ENCODE measurements around the gene NDUFB10.

The NDUFB10 gene

GRCh38 chr16:2003827-2004641 lies 44.7 kb downstream of the NDUFB10 start:
- peaks cover 22% of the 10 kb centered on the region for H3K36me3 Mint-ChIP-seq (ENCODE audit: insufficient read depth)
- peak; percentile 82 to 86 (median 84) for DNase-seq
- H3K4me3 Mint-ChIP-seq = no peak overlapping the region
- no peaks in the 10 kb centered on the region for H3K27me3 Mint-ChIP-seq
- H3K27ac Mint-ChIP-seq = no peak overlapping the region
- H3K4me1 Mint-ChIP-seq (ENCODE audit: low read depth in 2 of 2) = peaks cover 40 to 43% of the 10 kb centered on the region in 2 donors
- ATAC-seq (replicated peaks) = peak; percentile 90
- H3K9me3 Mint-ChIP-seq = no peaks in the 10 kb centered on the region

- ATAC-seq (replicated peaks) = no peak
These were observed 45.6 kb downstream of the NDUFB10 start for GRCh38 chr16:2004795-2005517.

GRCh38 chr16:2005646-2006045 lies 46.3 kb downstream of the NDUFB10 start:
- H3K36me3 Mint-ChIP-seq (ENCODE audit: insufficient read depth) = peaks cover 18% of the 10 kb centered on the region
- ATAC-seq (replicated peaks) = no peak
- H3K4me1 Mint-ChIP-seq (ENCODE audit: low read depth in 2 of 2) = peaks cover 46 to 48% of the 10 kb centered on the region in 2 donors
- H3K9me3 Mint-ChIP-seq = no peaks in the 10 kb centered on the region
- peak overlapping the region; percentile 35 to 81 for H3K27ac Mint-ChIP-seq
- DNase-seq = no peak
- H3K27me3 Mint-ChIP-seq = no peaks in the 10 kb centered on the region
- H3K4me3 Mint-ChIP-seq = peak overlapping the region in 1 of 2 donors; percentile 48

More at GRCh38 chr16:2004795-2005517, 45.6 kb downstream of the NDUFB10 start:
- Mint-ChIP-seq H3K4me1 (ENCODE audit: low read depth in 2 of 2) (peaks cover 41 to 44% of the 10 kb centered on the region in 2 donors), H3K36me3 (ENCODE audit: insufficient read depth) (peaks cover 22% of the 10 kb centered on the region), H3K27me3 (no peaks in the 10 kb centered on the region), H3K9me3 (no peaks in the 10 kb centered on the region), H3K4me3 (peak overlapping the region in 1 of 2 donors; percentile 70), H3K27ac (peak overlapping the region in 1 of 2 donors; percentile 81)
- no peak for DNase-seq

- ATAC-seq (replicated peaks) = no peak
- no peak for DNase-seq
- Mint-ChIP-seq H3K36me3 (ENCODE audit: insufficient read depth) (peaks cover 13% of the 10 kb centered on the region), H3K27me3 (no peaks in the 10 kb centered on the region), H3K27ac (peak overlapping the region in 1 of 2 donors; percentile 81), H3K9me3 (no peaks in the 10 kb centered on the region), H3K4me3 (peak overlapping the region in 1 of 2 donors; percentile 60), H3K4me1 (ENCODE audit: low read depth in 2 of 2) (peaks cover 46 to 48% of the 10 kb centered on the region in 2 donors)
These were observed 47.0 kb downstream of the NDUFB10 start for GRCh38 chr16:2006317-2006716.

GRCh38 chr16:2007081-2007836 lies 47.9 kb downstream of the NDUFB10 start:
- peak overlapping the region; percentile 81 to 90 for H3K27ac Mint-ChIP-seq
- peaks cover 46 to 48% of the 10 kb centered on the region in 2 donors for H3K4me1 Mint-ChIP-seq (ENCODE audit: low read depth in 2 of 2)

GRCh38 chr16:2008009-2008526 lies 48.7 kb downstream of the NDUFB10 start:
- Mint-ChIP-seq H3K4me1 (ENCODE audit: low read depth in 2 of 2) (peaks cover 45 to 46% of the 10 kb centered on the region in 2 donors), H3K4me3 (peak overlapping the region; percentile 80 to 85), H3K9me3 (no peaks in the 10 kb centered on the region), H3K27me3 (no peaks in the 10 kb centered on the region), H3K27ac (peak overlapping the region; percentile 71 to 90), H3K36me3 (ENCODE audit: insufficient read depth) (peaks cover 7% of the 10 kb centered on the region)
- ATAC-seq (replicated peaks) = peak; percentile 11
- no peak for DNase-seq

More at GRCh38 chr16:2007081-2007836, 47.9 kb downstream of the NDUFB10 start:
- Mint-ChIP-seq H3K4me3 (peak overlapping the region; percentile 80 to 85), H3K9me3 (no peaks in the 10 kb centered on the region), H3K36me3 (ENCODE audit: insufficient read depth) (peaks cover 10% of the 10 kb centered on the region), H3K27me3 (no peaks in the 10 kb centered on the region)
- no peak for ATAC-seq (replicated peaks)
- no peak for DNase-seq

GRCh38 chr16:2008631-2009163 lies 49.4 kb downstream of the NDUFB10 start:
- ATAC-seq (replicated peaks) = no peak
- H3K27ac Mint-ChIP-seq = peak overlapping the region; percentile 71 to 90
- peaks cover 7% of the 10 kb centered on the region for H3K36me3 Mint-ChIP-seq (ENCODE audit: insufficient read depth)
- DNase-seq = no peak
- peaks cover 45 to 46% of the 10 kb centered on the region in 2 donors for H3K4me1 Mint-ChIP-seq (ENCODE audit: low read depth in 2 of 2)
- no peaks in the 10 kb centered on the region for H3K9me3 Mint-ChIP-seq
- peak overlapping the region; percentile 80 to 85 for H3K4me3 Mint-ChIP-seq
- H3K27me3 Mint-ChIP-seq = no peaks in the 10 kb centered on the region

- peak overlapping the region; percentile 80 to 85 for H3K4me3 Mint-ChIP-seq
- peak; percentile 49 for ATAC-seq (replicated peaks)
- H3K27me3 Mint-ChIP-seq = no peaks in the 10 kb centered on the region
- no peak for DNase-seq
- peak overlapping the region; percentile 71 to 90 for H3K27ac Mint-ChIP-seq
- peaks cover 41 to 42% of the 10 kb centered on the region in 2 donors for H3K4me1 Mint-ChIP-seq (ENCODE audit: low read depth in 2 of 2)
- H3K9me3 Mint-ChIP-seq = no peaks in the 10 kb centered on the region
- H3K36me3 Mint-ChIP-seq (ENCODE audit: insufficient read depth) = peaks cover 7% of the 10 kb centered on the region
These were observed 49.9 kb downstream of the NDUFB10 start for GRCh38 chr16:2009164-2009711.

- ATAC-seq (replicated peaks) (peak; percentile 94), DNase-seq (peak; percentile 70 to 77 (median 76))
- Mint-ChIP-seq H3K4me1 (ENCODE audit: low read depth in 2 of 2) (peaks cover 37 to 38% of the 10 kb centered on the region in 2 donors), H3K27me3 (no peaks in the 10 kb centered on the region), H3K36me3 (ENCODE audit: insufficient read depth) (peaks cover 7% of the 10 kb centered on the region), H3K9me3 (no peaks in the 10 kb centered on the region), H3K4me3 (peak within 1 kb of the TSS; percentile 84 to 85), H3K27ac (peak within 1 kb of the TSS; percentile 90 to 94)
These were observed 50.6 kb downstream of the NDUFB10 start, which contains the start of gene ZNF598 for GRCh38 chr16:2009791-2010510. Gene ZNF598 (minus strand): TSS chr16:2009821.
